HepG2 (cell line): ENCODE measurements around the gene PCNT. TPM values are rescaled to one million over a fixed set of nuclear protein-coding genes. Genes with fewer than 3 reads are reported as not detected.

Source experiments
- AGO1 ChIP-seq: fragments of 200-400 bp; formaldehyde crosslinking; IDR thresholded peaks from 2 replicates; pipeline ENCODE4 v1.6.1; 2017; ENCODE audit warnings: mild to moderate bottlenecking, low read depth, low read length, moderate library complexity; ENCODE audit not compliant: poor library complexity, severe bottlenecking
- EHMT2 ChIP-seq: fragments of 200-600 bp; sonication (generic); IDR thresholded peaks from 2 replicates; pipeline ENCODE4 v1.7.0; 2017; ENCODE audit warnings: antibody characterized with exemption, low read depth, low read length, borderline replicate concordance
- ETV5 ChIP-seq: IDR thresholded peaks from 2 replicates; pipeline ENCODE4 v1.6.1; 2018; ENCODE audit warnings: missing biosample characterization, missing genetic modification reagents, inconsistent platforms, borderline replicate concordance
- HNRNPLL ChIP-seq: fragments of 200-400 bp; formaldehyde crosslinking; IDR thresholded peaks from 2 replicates; pipeline ENCODE4 v1.6.1; 2017; ENCODE audit warnings: mild to moderate bottlenecking, low read depth, low read length; ENCODE audit not compliant: poor library complexity, severe bottlenecking
- RCOR2 ChIP-seq: IDR thresholded peaks from 2 replicates; pipeline ENCODE4 v1.6.1; 2016; ENCODE audit warnings: missing biosample characterization, missing genetic modification reagents
- ZNF282 ChIP-seq: fragments of 450-650 bp; IDR thresholded peaks from 2 replicates; pipeline ENCODE4 v1.6.1; 2018; ENCODE audit not compliant: partially characterized antibody
- ZNF652 ChIP-seq: IDR thresholded peaks from 2 replicates; pipeline ENCODE4 v1.6.1; 2016; ENCODE audit warnings: low read depth, borderline replicate concordance
- ZNF672 ChIP-seq: sonication (generic); formaldehyde crosslinking; IDR thresholded peaks from 2 replicates; pipeline ENCODE4 v1.8.1; 2022; ENCODE audit warnings: missing genetic modification reagents
- polyA plus RNA-seq, 8 experiments: library from polyadenylated mRNA; depleted of rRNA in 3 of 8; stranded (reverse) in 7 of 8; unstranded in 1 of 8; fragments of >200 nt; fragmentation: Illumina TruSeq in 4 of 8; extraction: Trizol in 4 of 8; gene quantifications; 2 replicates each; pipeline versions ENCODE4 v1.2.1 to v1.2.3, GENCODE V29; 2011 to 2016; ENCODE audit warnings: low read depth in 4 of 8, missing spikeins in 1 of 8, mixed read lengths in 1 of 8; ENCODE audit not compliant: insufficient read depth in 1 of 8
- total RNA-seq, 5 experiments: library from RNA; depleted of rRNA; stranded (reverse); fragments of >200 nt; fragmentation: Illumina TruSeq; extraction: Trizol; gene quantifications; 2 replicates each; pipeline ENCODE4 v1.2.3, GENCODE V29; 2016; ENCODE audit warnings: low read depth in 1 of 5
- TF ChIP-seq, protein P1 (sequence below), 2 experiments: IDR thresholded peaks; 2 replicates each; pipeline ENCODE4 v1.6.1; 2011 to 2012; ENCODE audit warnings: low read length in 2 of 2, borderline replicate concordance in 1 of 2, low read depth in 1 of 2, mild to moderate bottlenecking in 1 of 2, moderate library complexity in 1 of 2
- TF ChIP-seq, protein P2 (sequence below): sonication (generic); formaldehyde crosslinking; IDR thresholded peaks from 2 replicates; pipeline ENCODE4 v1.8.1; 2023; ENCODE audit warnings: mild to moderate bottlenecking, missing genetic modification reagents
- TF ChIP-seq, protein P3 (sequence below): sonication (generic); formaldehyde crosslinking; IDR thresholded peaks from 2 replicates; pipeline ENCODE4 v1.4.0; 2020; ENCODE audit warnings: missing genetic modification reagents
- TF ChIP-seq, protein P4 (sequence below): sonication (generic); formaldehyde crosslinking; IDR thresholded peaks from 2 replicates; pipeline ENCODE4 v1.5.0; 2020; ENCODE audit warnings: mild to moderate bottlenecking, missing genetic modification reagents
- TF ChIP-seq, protein P5 (sequence below): sonication (generic); formaldehyde crosslinking; IDR thresholded peaks from 2 replicates; pipeline ENCODE4 v1.9.0; 2022; ENCODE audit warnings: low read depth, missing genetic modification reagents

PCNT gene
- total and polyA plus RNA-seq, 2 of the 13 experiments (the other 11 are each of a cell fraction or from before 2014, with no cell fraction given) = 5.6 to 12.4 TPM

DNA sequence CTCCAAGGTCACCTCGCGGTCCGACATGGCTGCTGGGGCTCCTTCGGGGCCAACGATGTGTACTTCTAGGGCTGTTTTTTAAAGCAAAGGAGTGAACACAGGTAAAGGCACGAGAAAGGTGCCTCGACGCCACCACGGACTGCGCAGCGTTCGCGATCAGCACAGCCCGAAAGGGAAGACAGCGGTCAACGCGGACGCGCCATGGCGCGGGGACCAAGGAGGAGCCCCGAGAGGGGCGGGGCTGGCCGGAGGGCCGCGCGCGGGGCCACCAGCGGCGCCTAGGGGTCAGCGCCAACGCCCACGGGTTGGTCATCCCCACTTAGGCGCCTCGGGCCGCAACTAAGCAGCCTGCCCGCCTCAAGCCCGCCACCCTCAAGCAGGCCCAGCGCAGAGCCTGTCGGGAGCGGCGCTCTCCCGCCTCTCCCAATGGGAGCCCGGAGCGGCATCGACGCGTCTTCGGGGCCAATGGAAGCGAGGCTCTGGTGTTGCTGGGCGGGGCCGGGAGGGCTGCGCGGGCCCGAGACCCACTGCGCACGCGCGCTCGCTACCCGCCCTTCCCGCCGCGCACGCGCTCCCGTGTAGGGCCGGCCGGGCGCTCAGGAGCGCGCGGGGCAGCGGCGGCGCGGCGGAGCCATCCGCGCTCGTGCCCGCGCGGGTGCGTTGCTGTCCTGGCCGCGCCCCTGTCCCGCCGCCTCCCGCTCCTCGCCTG lies 134.5 kb downstream of the PCNT start, which contains the start of gene DIP2A (continued):
- TF ChIP-seq, protein P1, sequence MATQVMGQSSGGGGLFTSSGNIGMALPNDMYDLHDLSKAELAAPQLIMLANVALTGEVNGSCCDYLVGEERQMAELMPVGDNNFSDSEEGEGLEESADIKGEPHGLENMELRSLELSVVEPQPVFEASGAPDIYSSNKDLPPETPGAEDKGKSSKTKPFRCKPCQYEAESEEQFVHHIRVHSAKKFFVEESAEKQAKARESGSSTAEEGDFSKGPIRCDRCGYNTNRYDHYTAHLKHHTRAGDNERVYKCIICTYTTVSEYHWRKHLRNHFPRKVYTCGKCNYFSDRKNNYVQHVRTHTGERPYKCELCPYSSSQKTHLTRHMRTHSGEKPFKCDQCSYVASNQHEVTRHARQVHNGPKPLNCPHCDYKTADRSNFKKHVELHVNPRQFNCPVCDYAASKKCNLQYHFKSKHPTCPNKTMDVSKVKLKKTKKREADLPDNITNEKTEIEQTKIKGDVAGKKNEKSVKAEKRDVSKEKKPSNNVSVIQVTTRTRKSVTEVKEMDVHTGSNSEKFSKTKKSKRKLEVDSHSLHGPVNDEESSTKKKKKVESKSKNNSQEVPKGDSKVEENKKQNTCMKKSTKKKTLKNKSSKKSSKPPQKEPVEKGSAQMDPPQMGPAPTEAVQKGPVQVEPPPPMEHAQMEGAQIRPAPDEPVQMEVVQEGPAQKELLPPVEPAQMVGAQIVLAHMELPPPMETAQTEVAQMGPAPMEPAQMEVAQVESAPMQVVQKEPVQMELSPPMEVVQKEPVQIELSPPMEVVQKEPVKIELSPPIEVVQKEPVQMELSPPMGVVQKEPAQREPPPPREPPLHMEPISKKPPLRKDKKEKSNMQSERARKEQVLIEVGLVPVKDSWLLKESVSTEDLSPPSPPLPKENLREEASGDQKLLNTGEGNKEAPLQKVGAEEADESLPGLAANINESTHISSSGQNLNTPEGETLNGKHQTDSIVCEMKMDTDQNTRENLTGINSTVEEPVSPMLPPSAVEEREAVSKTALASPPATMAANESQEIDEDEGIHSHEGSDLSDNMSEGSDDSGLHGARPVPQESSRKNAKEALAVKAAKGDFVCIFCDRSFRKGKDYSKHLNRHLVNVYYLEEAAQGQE (IDR thresholded peaks at IDR 0.05; ENCODE audit: borderline replicate concordance in 1 of 2, low read depth in 1 of 2, low read length in 2 of 2) = 0 out of 4 replicates have a peak, but pooled peaks of 1 of the 2 experiments have one; percentile 16
- TF ChIP-seq, protein P2, sequence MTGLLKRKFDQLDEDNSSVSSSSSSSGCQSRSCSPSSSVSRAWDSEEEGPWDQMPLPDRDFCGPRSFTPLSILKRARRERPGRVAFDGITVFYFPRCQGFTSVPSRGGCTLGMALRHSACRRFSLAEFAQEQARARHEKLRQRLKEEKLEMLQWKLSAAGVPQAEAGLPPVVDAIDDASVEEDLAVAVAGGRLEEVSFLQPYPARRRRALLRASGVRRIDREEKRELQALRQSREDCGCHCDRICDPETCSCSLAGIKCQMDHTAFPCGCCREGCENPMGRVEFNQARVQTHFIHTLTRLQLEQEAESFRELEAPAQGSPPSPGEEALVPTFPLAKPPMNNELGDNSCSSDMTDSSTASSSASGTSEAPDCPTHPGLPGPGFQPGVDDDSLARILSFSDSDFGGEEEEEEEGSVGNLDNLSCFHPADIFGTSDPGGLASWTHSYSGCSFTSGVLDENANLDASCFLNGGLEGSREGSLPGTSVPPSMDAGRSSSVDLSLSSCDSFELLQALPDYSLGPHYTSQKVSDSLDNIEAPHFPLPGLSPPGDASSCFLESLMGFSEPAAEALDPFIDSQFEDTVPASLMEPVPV (CRISPR knock-in tag) = peak; percentile 18
- TF ChIP-seq, protein P3, sequence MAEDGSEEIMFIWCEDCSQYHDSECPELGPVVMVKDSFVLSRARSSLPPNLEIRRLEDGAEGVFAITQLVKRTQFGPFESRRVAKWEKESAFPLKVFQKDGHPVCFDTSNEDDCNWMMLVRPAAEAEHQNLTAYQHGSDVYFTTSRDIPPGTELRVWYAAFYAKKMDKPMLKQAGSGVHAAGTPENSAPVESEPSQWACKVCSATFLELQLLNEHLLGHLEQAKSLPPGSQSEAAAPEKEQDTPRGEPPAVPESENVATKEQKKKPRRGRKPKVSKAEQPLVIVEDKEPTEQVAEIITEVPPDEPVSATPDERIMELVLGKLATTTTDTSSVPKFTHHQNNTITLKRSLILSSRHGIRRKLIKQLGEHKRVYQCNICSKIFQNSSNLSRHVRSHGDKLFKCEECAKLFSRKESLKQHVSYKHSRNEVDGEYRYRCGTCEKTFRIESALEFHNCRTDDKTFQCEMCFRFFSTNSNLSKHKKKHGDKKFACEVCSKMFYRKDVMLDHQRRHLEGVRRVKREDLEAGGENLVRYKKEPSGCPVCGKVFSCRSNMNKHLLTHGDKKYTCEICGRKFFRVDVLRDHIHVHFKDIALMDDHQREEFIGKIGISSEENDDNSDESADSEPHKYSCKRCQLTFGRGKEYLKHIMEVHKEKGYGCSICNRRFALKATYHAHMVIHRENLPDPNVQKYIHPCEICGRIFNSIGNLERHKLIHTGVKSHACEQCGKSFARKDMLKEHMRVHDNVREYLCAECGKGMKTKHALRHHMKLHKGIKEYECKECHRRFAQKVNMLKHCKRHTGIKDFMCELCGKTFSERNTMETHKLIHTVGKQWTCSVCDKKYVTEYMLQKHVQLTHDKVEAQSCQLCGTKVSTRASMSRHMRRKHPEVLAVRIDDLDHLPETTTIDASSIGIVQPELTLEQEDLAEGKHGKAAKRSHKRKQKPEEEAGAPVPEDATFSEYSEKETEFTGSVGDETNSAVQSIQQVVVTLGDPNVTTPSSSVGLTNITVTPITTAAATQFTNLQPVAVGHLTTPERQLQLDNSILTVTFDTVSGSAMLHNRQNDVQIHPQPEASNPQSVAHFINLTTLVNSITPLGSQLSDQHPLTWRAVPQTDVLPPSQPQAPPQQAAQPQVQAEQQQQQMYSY = 0 out of 2 replicates have a peak, but pooled peaks have one; percentile 43
- TF ChIP-seq RCOR2 (no peak), ETV5 (CRISPR knock-in tag) (no peak), ZNF672 (CRISPR knock-in tag) (no peak), HNRNPLL (peak; percentile 81), EHMT2 (no peak), ZNF652 (CRISPR knock-in tag) (no peak), AGO1 (peak; percentile 34), ZNF282 (no peak)
- TF ChIP-seq, protein P4, sequence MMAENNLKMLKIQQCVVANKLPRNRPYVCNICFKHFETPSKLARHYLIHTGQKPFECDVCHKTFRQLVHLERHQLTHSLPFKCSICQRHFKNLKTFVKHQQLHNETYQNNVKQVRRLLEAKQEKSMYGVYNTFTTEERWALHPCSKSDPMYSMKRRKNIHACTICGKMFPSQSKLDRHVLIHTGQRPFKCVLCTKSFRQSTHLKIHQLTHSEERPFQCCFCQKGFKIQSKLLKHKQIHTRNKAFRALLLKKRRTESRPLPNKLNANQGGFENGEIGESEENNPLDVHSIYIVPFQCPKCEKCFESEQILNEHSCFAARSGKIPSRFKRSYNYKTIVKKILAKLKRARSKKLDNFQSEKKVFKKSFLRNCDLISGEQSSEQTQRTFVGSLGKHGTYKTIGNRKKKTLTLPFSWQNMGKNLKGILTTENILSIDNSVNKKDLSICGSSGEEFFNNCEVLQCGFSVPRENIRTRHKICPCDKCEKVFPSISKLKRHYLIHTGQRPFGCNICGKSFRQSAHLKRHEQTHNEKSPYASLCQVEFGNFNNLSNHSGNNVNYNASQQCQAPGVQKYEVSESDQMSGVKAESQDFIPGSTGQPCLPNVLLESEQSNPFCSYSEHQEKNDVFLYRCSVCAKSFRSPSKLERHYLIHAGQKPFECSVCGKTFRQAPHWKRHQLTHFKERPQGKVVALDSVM (CRISPR knock-in tag) = peak; percentile 22; the same call in 1 of the 2 replicates
- TF ChIP-seq, protein P5, sequence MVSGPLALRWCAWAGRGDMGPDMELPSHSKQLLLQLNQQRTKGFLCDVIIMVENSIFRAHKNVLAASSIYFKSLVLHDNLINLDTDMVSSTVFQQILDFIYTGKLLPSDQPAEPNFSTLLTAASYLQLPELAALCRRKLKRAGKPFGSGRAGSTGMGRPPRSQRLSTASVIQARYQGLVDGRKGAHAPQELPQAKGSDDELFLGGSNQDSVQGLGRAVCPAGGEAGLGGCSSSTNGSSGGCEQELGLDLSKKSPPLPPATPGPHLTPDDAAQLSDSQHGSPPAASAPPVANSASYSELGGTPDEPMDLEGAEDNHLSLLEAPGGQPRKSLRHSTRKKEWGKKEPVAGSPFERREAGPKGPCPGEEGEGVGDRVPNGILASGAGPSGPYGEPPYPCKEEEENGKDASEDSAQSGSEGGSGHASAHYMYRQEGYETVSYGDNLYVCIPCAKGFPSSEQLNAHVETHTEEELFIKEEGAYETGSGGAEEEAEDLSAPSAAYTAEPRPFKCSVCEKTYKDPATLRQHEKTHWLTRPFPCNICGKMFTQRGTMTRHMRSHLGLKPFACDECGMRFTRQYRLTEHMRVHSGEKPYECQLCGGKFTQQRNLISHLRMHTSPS = no peak
